Spinal cord (tissue), 10 donors: ENCODE measurements around the gene MT1F. TPM values are rescaled to one million over a fixed set of nuclear protein-coding genes. Genes with fewer than 3 reads are reported as not detected.

ENCODE experiments used
- DNase-seq, 6 donors: peaks; one replicate each; pipeline versions ENCODE4 v3.0.0 to v3.0.0-alpha.2; 2013 to 2015; ENCODE audit warnings: low spot score in 6 of 6, low read depth in 4 of 6
- H3K27ac ChIP-seq: one replicate; pipeline ENCODE4 v1.5.1; 2013; ENCODE audit warnings: low read depth, low read length, control low read depth
- H3K27me3 ChIP-seq: one replicate; pipeline ENCODE4 v1.6.1; 2013; ENCODE audit warnings: low read length; ENCODE audit not compliant: control insufficient read depth, insufficient read depth
- H3K36me3 ChIP-seq: one replicate; pipeline ENCODE4 v1.6.1; 2013; ENCODE audit warnings: low read length; ENCODE audit not compliant: control insufficient read depth, insufficient read depth
- H3K4me1 ChIP-seq: one replicate; pipeline ENCODE4 v1.6.1; 2013; ENCODE audit warnings: low read length; ENCODE audit not compliant: control insufficient read depth, insufficient read depth
- H3K4me3 ChIP-seq: one replicate; pipeline ENCODE4 v1.5.1; 2013; ENCODE audit warnings: low read depth, low read length, control low read depth
- H3K9me3 ChIP-seq: one replicate; pipeline ENCODE4 v1.6.1; 2013; ENCODE audit warnings: low read length; ENCODE audit not compliant: control insufficient read depth, insufficient read depth
- WGBS: methylation state at CpG from one replicate; pipeline ENCODE4 v1.1.5; 2013; ENCODE audit warnings: missing lambda C conversion rate; ENCODE audit not compliant: insufficient coverage; 5-methylcytosine and 5-hydroxymethylcytosine counted together
- long read RNA-seq, 4 donors: transcript quantifications; one replicate each; lab custom pipeline, GENCODE V29; 2026
- polyA plus RNA-seq, 2 donors: library from polyadenylated mRNA; unstranded; fragments of 120-200 nt; gene quantifications; one replicate each; pipeline ENCODE4 v1.2.1, GENCODE V29; 2013; ENCODE audit not compliant: insufficient read length in 2 of 2
- total RNA-seq, 2 donors: library from RNA; depleted of rRNA in 1 of 2; stranded (reverse); fragments of 120-200 nt in 1 of 2; fragments of >200 nt in 1 of 2; gene quantifications; one replicate each; pipeline versions ENCODE4 v1.2.3 to v1.2.4, GENCODE V29; 2013 to 2014
- donor health status: healthy.

The MT1F gene
- total RNA-seq = 1 to 10 TPM; 3.6 to 4.5 TPM
- polyA plus RNA-seq = 10 to 100 TPM; 21.4 to 31.0 TPM
- long read RNA-seq, donor 1, transcript MT1F-202 (1 exons, 1,573 nt) = minor isoform, 6 of 29 reads
- long read RNA-seq, donor 1, transcript MT1F-201 (3 exons, 690 nt) = major isoform, 22 of 29 reads
- long read RNA-seq, donor 1, partial matches to known transcripts = 0 of 29 reads
- long read RNA-seq, donor 1, other reads (novel, unspliced or antisense) = 0 of 29 reads
- long read RNA-seq, donor 2, transcript MT1F-201 (3 exons, 690 nt) = major isoform, 20 of 22 reads
- long read RNA-seq, donor 2, partial matches to known transcripts = 0 of 22 reads
- long read RNA-seq, donor 2, other reads (novel, unspliced or antisense) = 0 of 22 reads
- long read RNA-seq, donor 3, transcript MT1F-201 (3 exons, 690 nt) = major isoform, 15 of 15 reads
- long read RNA-seq, donor 3, partial matches to known transcripts = 0 of 15 reads
- long read RNA-seq, donor 3, other reads (novel, unspliced or antisense) = 0 of 15 reads
- long read RNA-seq, donor 4, transcript MT1F-201 (3 exons, 690 nt) = major isoform, 10 of 14 reads
- long read RNA-seq, donor 4, partial matches to known transcripts = 0 of 14 reads
- long read RNA-seq, donor 4, other reads (novel, unspliced or antisense) = 0 of 14 reads

DNA sequence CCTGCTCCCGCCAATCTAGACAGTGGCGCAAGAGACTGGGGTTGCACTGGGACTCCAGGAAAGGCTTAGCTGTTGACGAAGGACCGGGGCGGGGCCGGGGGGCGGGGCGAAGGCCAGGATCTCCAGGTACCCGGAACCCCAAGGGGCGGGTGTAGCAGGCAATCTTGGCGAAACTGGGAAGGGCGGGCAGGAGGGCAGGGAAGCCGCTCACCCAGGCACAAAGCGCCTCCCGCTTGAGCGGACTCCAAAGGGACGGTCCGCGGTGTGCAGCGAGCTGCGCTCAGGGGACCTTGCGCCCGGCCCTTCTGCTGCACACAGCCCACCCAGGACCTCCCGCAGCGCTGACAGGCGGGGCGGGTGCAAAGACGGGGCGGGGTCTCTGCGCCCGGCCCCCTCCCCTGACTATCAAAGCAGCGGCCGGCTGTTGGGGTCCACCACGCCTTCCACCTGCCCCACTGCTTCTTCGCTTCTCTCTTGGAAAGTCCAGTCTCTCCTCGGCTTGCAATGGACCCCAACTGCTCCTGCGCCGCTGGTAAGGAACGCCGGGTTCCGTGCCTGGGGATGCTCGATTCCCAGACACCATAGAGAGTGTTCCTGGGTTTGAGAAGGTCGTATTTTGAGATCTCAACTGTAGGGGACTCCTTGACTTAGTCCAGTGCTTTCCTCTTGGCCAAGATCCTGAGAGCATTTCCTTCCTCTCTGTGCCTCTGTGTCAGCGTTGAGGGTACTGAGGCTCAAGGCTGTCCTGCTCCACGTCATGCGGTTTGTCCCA, at the start of gene MT1F:
TSS of gene MT1F (plus strand) at position 405 of the 772 bp plus-strand sequence. CDS start at position 505, 100 bp downstream.
- DNase-seq = peak in 2 of 6 donors; percentile 57 to 70
- Histone ChIP-seq H3K9me3 (no peaks in the 10 kb centered on the region), H3K4me1 (peaks cover 29% of the 10 kb centered on the region), H3K27ac (no peak within 1 kb of the TSS), H3K27me3 (peaks cover 23% of the 10 kb centered on the region), H3K36me3 (no peaks in the 10 kb centered on the region), H3K4me3 (peak within 1 kb of the TSS; percentile 60)
- under 1% methylated on average over 45 of the region's 46 CpGs for WGBS

DNA sequence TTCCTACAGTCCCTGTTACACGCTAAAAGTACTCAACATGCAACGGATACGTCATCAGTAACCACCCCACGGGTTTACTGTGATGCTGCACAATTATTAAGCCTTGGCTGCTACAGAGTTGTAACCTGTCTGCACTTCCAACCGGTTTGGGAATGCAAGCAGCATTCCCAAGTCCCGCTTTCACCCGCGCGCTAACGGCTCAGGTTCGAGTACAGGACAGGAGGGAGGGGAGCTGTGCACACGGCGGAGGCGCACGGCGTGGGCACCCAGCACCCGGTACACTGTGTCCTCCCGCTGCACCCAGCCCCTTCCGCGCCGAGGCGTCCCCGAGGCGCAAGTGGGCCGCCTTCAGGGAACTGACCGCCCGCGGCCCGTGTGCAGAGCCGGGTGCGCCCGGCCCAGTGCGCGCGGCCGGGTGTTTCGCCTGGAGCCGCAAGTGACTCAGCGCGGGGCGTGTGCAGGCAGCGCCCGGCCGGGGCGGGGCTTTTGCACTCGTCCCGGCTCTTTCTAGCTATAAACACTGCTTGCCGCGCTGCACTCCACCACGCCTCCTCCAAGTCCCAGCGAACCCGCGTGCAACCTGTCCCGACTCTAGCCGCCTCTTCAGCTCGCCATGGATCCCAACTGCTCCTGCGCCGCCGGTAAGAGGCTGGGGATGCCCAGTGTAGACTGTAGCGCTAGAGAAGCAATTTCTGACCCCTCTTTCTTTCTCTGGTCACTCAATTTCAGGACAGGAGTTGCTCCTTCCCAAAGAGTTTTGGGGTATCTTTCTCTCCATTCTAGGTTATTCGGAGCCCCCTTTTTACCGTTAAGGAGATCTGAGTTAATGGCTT, 49.5 kb upstream of the MT1F start, which contains the start of gene MT2A:
TSS of gene MT2A (plus strand) at position 542 of the 833 bp plus-strand sequence. CDS start at position 614, 72 bp downstream.
- Histone ChIP-seq H3K27me3 (peaks cover 26% of the 10 kb centered on the region), H3K9me3 (no peaks in the 10 kb centered on the region), H3K27ac (peak within 1 kb of the TSS; percentile 87), H3K4me1 (peaks cover 42% of the 10 kb centered on the region), H3K4me3 (peak within 1 kb of the TSS; percentile 58), H3K36me3 (no peaks in the 10 kb centered on the region)
- 9% methylated on average over 56 of the region's 62 CpGs for WGBS
- peak in 2 of 6 donors; percentile 88 to 94 for DNase-seq

DNA sequence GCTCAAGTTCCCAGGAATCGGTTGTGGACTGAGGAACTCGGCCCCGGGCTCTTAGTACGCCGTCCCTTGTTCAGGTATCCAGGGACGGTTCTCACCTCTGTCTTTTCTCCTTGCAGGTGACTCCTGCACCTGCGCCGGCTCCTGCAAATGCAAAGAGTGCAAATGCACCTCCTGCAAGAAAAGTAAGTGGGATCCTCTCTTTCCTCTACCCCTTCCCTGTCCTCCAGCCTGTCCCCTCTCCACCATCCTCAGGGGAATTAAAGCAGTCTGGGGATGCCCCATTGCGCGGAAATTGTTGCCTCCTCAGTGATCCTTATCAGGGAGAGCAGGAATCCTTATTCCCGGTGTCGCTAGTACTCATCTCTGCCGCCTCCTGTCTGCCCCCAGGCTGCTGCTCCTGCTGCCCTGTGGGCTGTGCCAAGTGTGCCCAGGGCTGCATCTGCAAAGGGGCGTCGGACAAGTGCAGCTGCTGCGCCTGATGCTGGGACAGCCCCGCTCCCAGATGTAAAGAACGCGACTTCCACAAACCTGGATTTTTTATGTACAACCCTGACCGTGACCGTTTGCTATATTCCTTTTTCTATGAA, 48.8 kb upstream of the MT1F start:
- H3K9me3 ChIP-seq = no peaks in the 10 kb centered on the region
- WGBS = under 1% methylated on average over 15 of the region's 21 CpGs
- H3K36me3 ChIP-seq = no peaks in the 10 kb centered on the region
- DNase-seq = peak in 2 of 6 donors; percentile 11 to 25
- peaks cover 26% of the 10 kb centered on the region for H3K27me3 ChIP-seq
- H3K4me3 ChIP-seq = peak overlapping the region; percentile 58
- peak overlapping the region; percentile 80 for H3K27ac ChIP-seq
- peaks cover 42% of the 10 kb centered on the region for H3K4me1 ChIP-seq

DNA sequence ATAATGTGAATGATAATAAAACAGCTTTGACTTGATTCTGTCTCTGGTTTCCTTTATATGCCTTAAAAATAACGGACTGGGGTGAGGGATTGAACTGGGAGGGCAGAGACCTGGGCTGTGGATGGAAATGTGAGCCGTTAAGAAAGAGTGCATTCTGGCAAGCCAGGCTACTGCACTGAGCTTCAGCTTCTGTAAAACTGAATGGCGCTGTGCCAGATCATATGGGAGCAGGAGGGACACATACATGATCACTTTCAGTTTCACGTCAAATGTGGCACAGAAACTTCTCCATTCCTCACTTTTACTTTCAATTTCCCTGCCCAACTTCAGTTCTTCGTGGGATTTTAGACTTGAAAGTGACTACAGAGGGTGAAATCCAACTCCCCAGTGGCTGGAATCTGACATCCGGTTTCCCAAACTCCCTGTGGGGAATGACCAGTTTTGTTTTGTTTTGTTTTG, 48.3 kb upstream of the MT1F start:
- H3K27me3 ChIP-seq = peaks cover 26% of the 10 kb centered on the region
- peak overlapping the region; percentile 58 for H3K4me3 ChIP-seq
- peak in 2 of 6 donors; percentile 67 to 80 for DNase-seq
- 7% methylated on average over 3 of the region's 6 CpGs for WGBS
- H3K36me3 ChIP-seq = no peaks in the 10 kb centered on the region
- peaks cover 42% of the 10 kb centered on the region for H3K4me1 ChIP-seq
- H3K9me3 ChIP-seq = no peaks in the 10 kb centered on the region
- H3K27ac ChIP-seq = peak overlapping the region; percentile 80

DNA sequence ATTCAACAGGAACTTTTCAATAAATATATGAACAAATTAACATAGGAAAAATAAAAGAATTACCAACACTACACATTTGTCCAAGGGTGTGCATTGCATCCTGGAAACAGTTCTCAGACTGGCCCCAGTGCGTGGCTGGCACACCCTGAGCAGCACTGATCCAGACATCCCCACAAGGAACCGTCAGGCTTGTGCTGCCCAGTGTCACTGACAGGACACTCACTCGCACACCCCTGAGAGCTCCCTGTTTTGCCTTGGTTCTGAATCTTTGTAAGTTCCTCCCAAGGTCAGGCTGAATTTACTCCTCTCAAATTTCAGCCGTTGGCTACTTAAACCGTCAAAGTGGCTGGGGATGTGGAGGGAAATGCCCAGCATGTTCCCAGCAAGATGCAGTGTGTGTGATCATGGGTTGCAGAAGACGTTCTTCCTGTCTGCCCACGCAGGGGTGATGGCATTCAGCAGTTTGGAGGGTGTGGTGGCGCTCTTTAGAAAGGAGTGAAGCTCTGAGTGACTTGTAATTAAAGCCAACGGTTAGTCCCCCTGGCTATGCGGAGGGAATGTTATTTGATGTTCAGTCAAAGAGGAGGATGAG, 47.6 kb upstream of the MT1F start:
- Histone ChIP-seq H3K36me3 (no peaks in the 10 kb centered on the region), H3K4me3 (peak overlapping the region; percentile 58), H3K4me1 (peaks cover 42% of the 10 kb centered on the region), H3K27ac (peak overlapping the region; percentile 80), H3K9me3 (no peaks in the 10 kb centered on the region), H3K27me3 (peaks cover 26% of the 10 kb centered on the region)
- peak in 2 of 6 donors; percentile 2 to 41 for DNase-seq
- WGBS = 26% methylated on average over 9 of the region's 10 CpGs

DNA sequence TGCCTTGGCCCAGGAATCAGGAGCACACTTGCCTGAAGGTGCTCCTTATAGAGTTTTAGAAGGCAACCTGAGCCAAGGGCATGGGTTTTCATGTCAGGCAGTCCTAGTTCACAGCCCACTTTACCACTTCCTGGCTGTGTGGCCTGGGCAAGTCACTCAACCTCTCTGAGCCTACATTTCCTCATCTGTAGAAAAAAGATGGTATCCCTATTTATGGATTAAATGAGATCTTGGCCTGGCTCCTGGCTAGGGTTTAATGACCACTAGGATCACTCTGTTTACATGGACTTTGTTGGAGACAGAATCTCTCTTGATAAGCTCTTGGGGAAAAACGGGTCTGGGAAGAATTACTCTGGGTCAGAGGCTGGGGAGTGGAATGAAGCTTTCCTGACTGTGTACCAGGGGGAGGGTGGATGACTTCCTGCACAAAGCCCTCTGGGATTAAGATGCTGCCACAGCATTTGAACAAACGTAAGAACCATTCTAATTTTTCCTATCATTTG, 47.1 kb upstream of the MT1F start:
- Histone ChIP-seq H3K36me3 (no peaks in the 10 kb centered on the region), H3K9me3 (no peaks in the 10 kb centered on the region), H3K4me3 (no peak overlapping the region), H3K27me3 (peaks cover 26% of the 10 kb centered on the region), H3K4me1 (peaks cover 42% of the 10 kb centered on the region), H3K27ac (peak overlapping the region; percentile 80)
- DNase-seq = no peak
- WGBS = 44% methylated on average over 2 of the region's 2 CpGs

DNA sequence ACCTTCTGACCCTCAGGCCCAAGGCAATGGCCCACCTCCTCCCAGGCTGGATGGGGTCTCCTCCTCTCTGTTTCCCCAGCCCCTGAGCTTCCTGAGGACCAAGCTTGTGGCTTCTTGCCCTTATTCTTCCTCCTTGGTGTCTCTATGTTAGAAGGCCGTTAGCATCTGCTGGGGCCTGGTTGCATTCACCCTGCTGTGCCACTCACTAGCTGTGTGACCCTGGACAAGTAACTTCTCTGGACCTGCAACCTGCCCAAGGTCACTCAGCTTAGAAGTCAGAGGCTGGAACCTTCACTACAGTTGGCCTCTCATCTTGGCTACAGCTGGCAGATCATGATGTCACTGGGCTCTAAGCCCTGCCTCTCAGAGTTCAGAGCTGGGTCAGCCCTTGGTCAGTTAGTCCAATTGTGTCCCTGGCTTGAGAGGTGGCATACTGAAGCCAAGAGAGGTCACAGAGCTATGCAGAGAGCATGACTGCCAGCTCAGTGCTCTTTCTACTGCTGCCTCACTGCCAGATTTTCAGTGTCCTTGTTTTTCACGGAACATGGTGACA, 46.4 kb upstream of the MT1F start:
- H3K36me3 ChIP-seq = no peaks in the 10 kb centered on the region
- peaks cover 37% of the 10 kb centered on the region for H3K4me1 ChIP-seq
- WGBS = 91% methylated on average over 1 of the region's 2 CpGs
- H3K27me3 ChIP-seq = peaks cover 28% of the 10 kb centered on the region
- H3K9me3 ChIP-seq = no peaks in the 10 kb centered on the region
- H3K4me3 ChIP-seq = no peak overlapping the region
- peak overlapping the region; percentile 61 for H3K27ac ChIP-seq
- peak in 1 of 6 donors; percentile 25 for DNase-seq

DNA sequence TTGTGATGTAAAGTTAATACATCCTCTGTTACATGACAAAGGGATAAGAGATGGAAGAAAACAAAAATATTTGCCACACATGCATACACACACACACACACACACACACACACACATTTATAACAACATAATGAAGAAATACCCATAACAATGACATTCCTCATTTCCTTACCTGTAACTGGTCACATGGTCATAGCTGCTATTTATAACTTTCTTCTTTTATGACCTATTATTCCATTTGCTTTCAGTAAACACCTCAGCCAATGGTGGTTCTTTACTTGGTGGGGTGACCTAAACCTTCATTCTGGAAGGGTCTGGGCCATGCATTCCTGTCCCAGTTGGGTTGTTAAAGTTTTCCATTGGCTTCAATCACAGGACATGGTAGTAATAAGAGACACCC, 44.1 kb upstream of the MT1F start:
- Histone ChIP-seq H3K27me3 (peaks cover 51% of the 10 kb centered on the region), H3K4me1 (peaks cover 40% of the 10 kb centered on the region), H3K36me3 (no peaks in the 10 kb centered on the region), H3K4me3 (no peak overlapping the region), H3K27ac (no peak overlapping the region), H3K9me3 (no peaks in the 10 kb centered on the region)
- no peak for DNase-seq
